Measurements from ENCODE around the gene BLTP3A.
"Not testable (repeated sequence)": the region's sequence is repeated elsewhere in the genome, so short reads cannot be mapped to it uniquely, and the experiment has no call there.

Gene BLTP3A

GRCh38 chr6:34791701-34792604 lies at the start of gene BLTP3A:
Gene BLTP3A, plus strand, starts transcription at chr6:34792083. Its CDS starts 168 bp downstream, at chr6:34792251.
- DNase-seq = peak; percentile 82

GRCh38 chr6:34742094-34742493 lies 49.8 kb upstream of the BLTP3A start:
- DNase-seq = no peak

GRCh38 chr6:34743625-34744293 lies 48.1 kb upstream of the BLTP3A start:
- DNase-seq = no peak

- not testable (repeated sequence) for DNase-seq
These were observed 47.6 kb upstream of the BLTP3A start for GRCh38 chr6:34744294-34744647.

- DNase-seq = no peak
These were observed 46.4 kb upstream of the BLTP3A start for GRCh38 chr6:34745277-34746103.

- no peak for DNase-seq
These were observed 45.6 kb upstream of the BLTP3A start for GRCh38 chr6:34746104-34746846.

- no peak for DNase-seq
These were observed 43.1 kb upstream of the BLTP3A start for GRCh38 chr6:34748757-34749156.

GRCh38 chr6:34756513-34756856 lies 35.4 kb upstream of the BLTP3A start:
- DNase-seq = peak; percentile 40

GRCh38 chr6:34757687-34758274 lies 34.1 kb upstream of the BLTP3A start:
- no peak for DNase-seq

- no peak for DNase-seq
These were observed 31.8 kb upstream of the BLTP3A start for GRCh38 chr6:34760108-34760507.

- not testable (repeated sequence) for DNase-seq
These were observed 30.2 kb upstream of the BLTP3A start for GRCh38 chr6:34761681-34762080.

GRCh38 chr6:34768148-34768547 lies 23.7 kb upstream of the BLTP3A start:
- DNase-seq = no peak

- no peak for DNase-seq
These were observed 20.2 kb upstream of the BLTP3A start for GRCh38 chr6:34771727-34772126.

- DNase-seq = no peak
These were observed 18.9 kb upstream of the BLTP3A start for GRCh38 chr6:34772940-34773339.

GRCh38 chr6:34773916-34774315 lies 18.0 kb upstream of the BLTP3A start:
- no peak for DNase-seq

GRCh38 chr6:34774967-34775366 lies 16.9 kb upstream of the BLTP3A start:
- DNase-seq = no peak

- not testable (repeated sequence) for DNase-seq
These were observed 6.5 kb upstream of the BLTP3A start for GRCh38 chr6:34785375-34785774.

GRCh38 chr6:34787152-34787551 lies 4.7 kb upstream of the BLTP3A start:
- not testable (repeated sequence) for DNase-seq

GRCh38 chr6:34788111-34788510 lies 3.8 kb upstream of the BLTP3A start:
- no peak for DNase-seq

GRCh38 chr6:34791164-34791700 lies 651 bp upstream of the BLTP3A start:
- DNase-seq = peak; percentile 64

GRCh38 chr6:34792605-34793500 lies 970 bp downstream of the BLTP3A start:
- peak; percentile 12 for DNase-seq
